HCT116 (cell line): ENCODE measurements around the gene PLA2G4B. TPM values are rescaled to one million over a fixed set of nuclear protein-coding genes. Genes with fewer than 3 reads are reported as not detected.

Source experiments
- ATAC-seq: fragments of 200-7000 bp; cut with Tn5 transposase; 2 replicates; pipeline ENCODE4 v1.9.1; 2020; ENCODE audit warnings: mild to moderate bottlenecking, moderate library complexity
- BruUV-seq: library from RNA; stranded (reverse); fragments of 400-500 nt; replicated peaks from 2 replicates; lab custom pipeline; 2021; lab: Mats Ljungman, UMichigan
- CTCF ChIA-PET: fragments of 300-600 bp; sonication (Branson Sonifier 250); formaldehyde crosslinking; loops from one replicate; lab custom pipeline; 2021; ENCODE audit warnings: antibody characterized with exemption; lab: Charles Lee
- POLR2A ChIA-PET: fragments of 300-600, 350-600 bp; sonication (Branson Sonifier 250); formaldehyde crosslinking; loops from one replicate; lab custom pipeline; 2021; ENCODE audit warnings: antibody characterized with exemption; lab: Charles Lee
- RAD21 ChIA-PET, 2 experiments: fragments of 300-600 bp; sonication (Branson Sonifier 250); formaldehyde crosslinking; loops; one replicate each; lab custom pipeline; 2023; ENCODE audit warnings: low total read pairs in 2 of 2; ENCODE audit not compliant: uncharacterized antibody in 2 of 2, unreplicated experiment in 2 of 2, low non-redundant PET in 1 of 2; lab: Charles Lee
- DNase-seq: peaks from one replicate; pipeline ENCODE4 v3.0.0-alpha.2; 2010; ENCODE audit warnings: low read depth, low spot score
- H2AFZ ChIP-seq: fragments of 200-600 bp; shearing (Covaris generic), sonication (generic); 2 replicates; pipeline ENCODE4 v1.6.1; 2017; ENCODE audit warnings: low read depth, mixed run types, mixed read lengths, antibody characterized with exemption, low read length; ENCODE audit not compliant: poor library complexity, severe bottlenecking
- H3K27ac ChIP-seq: 2 replicates; pipeline ENCODE4 v1.5.1; 2012; ENCODE audit warnings: low read depth, low read length
- H3K27me3 ChIP-seq: fragments of 200-600 bp; sonication (generic); 2 replicates; pipeline ENCODE4 v1.6.1; 2016; ENCODE audit warnings: mixed run types, low read length, mixed read lengths; ENCODE audit not compliant: insufficient read depth
- H3K36me3 ChIP-seq, 2 experiments: fragments of 200-500 bp in 1 of 2; fragments of 200-600 bp in 1 of 2; sonication (Bioruptor generic) in 1 of 2; sonication (generic) in 1 of 2; 2 replicates each; pipeline versions ENCODE4 v1.5.1 to v1.6.1; 2014 to 2016; ENCODE audit warnings: low read length in 2 of 2, inconsistent platforms in 1 of 2, mixed read lengths in 1 of 2, mixed run types in 1 of 2; ENCODE audit not compliant: insufficient read depth in 2 of 2, control insufficient read depth in 1 of 2
- H3K4me1 ChIP-seq, 2 experiments: fragments of 200-600 bp in 1 of 2; sonication (generic) in 1 of 2; 2 replicates each; pipeline versions ENCODE4 v1.5.1 to v1.6.1; 2012 to 2017; ENCODE audit warnings: low read length in 2 of 2, inconsistent platforms in 1 of 2, mild to moderate bottlenecking in 1 of 2, mixed read lengths in 1 of 2, mixed run types in 1 of 2, moderate library complexity in 1 of 2; ENCODE audit not compliant: insufficient read depth in 2 of 2, control insufficient read depth in 1 of 2
- H3K4me2 ChIP-seq: fragments of 200-600 bp; sonication (generic); 2 replicates; pipeline ENCODE4 v1.6.1; 2017; ENCODE audit warnings: mixed run types, low read length, mixed read lengths
- H3K4me3 ChIP-seq, 2 experiments: fragments of 200-600 bp in 1 of 2; sonication (generic) in 1 of 2; replicated peaks in 1 of 2; 2 replicates each; pipeline ENCODE4 v1.5.1; 2011 to 2016; ENCODE audit warnings: low read length in 2 of 2, control low read depth in 1 of 2, low read depth in 1 of 2, mild to moderate bottlenecking in 1 of 2, mixed read lengths in 1 of 2, mixed run types in 1 of 2
- H3K79me2 ChIP-seq: fragments of 200-600 bp; sonication (generic); 2 replicates; pipeline ENCODE4 v1.6.1; 2017; ENCODE audit warnings: mild to moderate bottlenecking, mixed run types, low read length, moderate library complexity, mixed read lengths; ENCODE audit not compliant: insufficient read depth
- H3K9ac ChIP-seq: fragments of 200-600 bp; sonication (generic); 2 replicates; pipeline ENCODE4 v1.6.1; 2016; ENCODE audit warnings: low read length, mixed read lengths
- H3K9me2 ChIP-seq: fragments of 200-600 bp; sonication (generic), shearing (Covaris generic); 2 replicates; pipeline ENCODE4 v1.6.1; 2017; ENCODE audit warnings: mixed run types, mild to moderate bottlenecking, moderate library complexity; ENCODE audit not compliant: insufficient read depth
- H3K9me3 ChIP-seq, 2 experiments: fragments of 200-500 bp in 1 of 2; fragments of 200-600 bp in 1 of 2; sonication (Bioruptor generic) in 1 of 2; sonication (generic) in 1 of 2; 2 replicates each; pipeline ENCODE4 v1.6.1; 2014 to 2017; ENCODE audit warnings: low read length in 2 of 2, mixed read lengths in 2 of 2, inconsistent platforms in 1 of 2, low read depth in 1 of 2, mild to moderate bottlenecking in 1 of 2, mixed run types in 1 of 2, moderate library complexity in 1 of 2; ENCODE audit not compliant: control insufficient read depth in 1 of 2, insufficient read depth in 1 of 2
- H4K20me1 ChIP-seq: fragments of 200-600 bp; sonication (generic), shearing (Covaris generic); 2 replicates; pipeline ENCODE4 v1.6.1; 2017; ENCODE audit warnings: mixed run types, mild to moderate bottlenecking, moderate library complexity; ENCODE audit not compliant: insufficient read depth
- CEBPB ChIP-seq: IDR thresholded peaks from 2 replicates; pipeline ENCODE4 v1.6.1; 2012; ENCODE audit warnings: low read depth
- CTCF ChIP-seq, 3 experiments: fragments of 200-600 bp in 1 of 3; sonication (generic) in 1 of 3; IDR thresholded peaks in 2 of 3; conservative IDR thresholded peaks in 1 of 3; 2 replicates each; pipeline ENCODE4 v1.5.1; 2012 to 2017; ENCODE audit warnings: low read depth in 2 of 3, low read length in 2 of 3, antibody characterized with exemption in 1 of 3, borderline replicate concordance in 1 of 3, control low read depth in 1 of 3, mild to moderate bottlenecking in 1 of 3, mixed read lengths in 1 of 3, mixed run types in 1 of 3, moderate library complexity in 1 of 3; ENCODE audit not compliant: insufficient read depth in 1 of 3
- EZH2phosphoT487 ChIP-seq: fragments of 200-600 bp; IDR thresholded peaks from 2 replicates; pipeline ENCODE4 v1.6.1; 2018; ENCODE audit warnings: antibody characterized with exemption, borderline replicate concordance
- JUND ChIP-seq: IDR thresholded peaks from 2 replicates; pipeline ENCODE4 v1.6.1; 2012
- RAD21 ChIP-seq: IDR thresholded peaks from 2 replicates; pipeline ENCODE4 v1.6.1; 2012; ENCODE audit warnings: low read depth, mild to moderate bottlenecking
- SIN3A ChIP-seq: IDR thresholded peaks from 2 replicates; pipeline ENCODE4 v1.6.1; 2012; ENCODE audit warnings: low read depth
- TCF7L2 ChIP-seq: IDR thresholded peaks from 2 replicates; pipeline ENCODE4 v1.7.0; 2011; ENCODE audit warnings: borderline replicate concordance, inconsistent platforms; ENCODE audit not compliant: insufficient read depth, insufficient read length; ENCODE audit errors: extremely low read depth
- ZNF274 ChIP-seq: fragments of 200-500 bp; sonication (Bioruptor generic); IDR thresholded peaks from 2 replicates; pipeline ENCODE4 v1.6.1; 2014; ENCODE audit warnings: mild to moderate bottlenecking, low read depth, low read length, inconsistent platforms
- intact Hi-C: fragments of 100-400 bp; cut with micrococcal nuclease; formaldehyde crosslinking; loops from 2 replicates; pipeline ENCODE4 v1.10.0; 2022
- total RNA-seq: library from RNA; stranded (reverse); gene quantifications from one replicate; pipeline ENCODE4 v1.2.1, GENCODE V29; 2021; ENCODE audit not compliant: unreplicated experiment

The PLA2G4B gene
- total RNA-seq, 1 experiment from 2014 or later = 4.7 TPM

- TF ChIP-seq CEBPB (no peak), ZNF274 (no peak)
- H3K79me2 ChIP-seq = no peaks in the 10 kb centered on the region
- DNase-seq (no peak), ATAC-seq (no peak)
- H3K27me3 ChIP-seq = no peaks in the 10 kb centered on the region
- H3K4me3 ChIP-seq = no peak overlapping the region
- H3K36me3 ChIP-seq = no peaks in the 10 kb centered on the region
- H3K9me3 ChIP-seq = no peaks in the 10 kb centered on the region
- no peak overlapping the region for H3K4me2 ChIP-seq
- no peak overlapping the region for H3K9ac ChIP-seq
- ChIA-PET CTCF (no interaction called here), RAD21 (no interaction called here), POLR2A (no interaction called here)
- no peak overlapping the region for H2AFZ ChIP-seq
- H3K27ac ChIP-seq = no peak overlapping the region
- no peaks in the 10 kb centered on the region for H3K9me2 ChIP-seq
- intact Hi-C loops = no loop called here
- no peaks in the 10 kb centered on the region for H4K20me1 ChIP-seq
- no TSS peak for BruUV-seq
- peaks cover 2 to 9% of the 10 kb centered on the region in 2 experiments; a peak in 3 of 4 replicates for H3K4me1 ChIP-seq
These were observed 28.4 kb downstream of the PLA2G4B start for GRCh38 chr15:41866872-41867579.

- Histone ChIP-seq H3K27me3 (no peaks in the 10 kb centered on the region), H3K4me1 (peaks cover 0 to 8% of the 10 kb centered on the region in 2 experiments; a peak in 2 of 4 replicates), H3K27ac (no peak overlapping the region), H3K9ac (no peak overlapping the region), H3K4me3 (no peak overlapping the region), H3K79me2 (no peaks in the 10 kb centered on the region), H3K4me2 (no peak overlapping the region), H2AFZ (no peak overlapping the region), H3K9me3 (no peaks in the 10 kb centered on the region), H4K20me1 (no peaks in the 10 kb centered on the region), H3K9me2 (no peaks in the 10 kb centered on the region), H3K36me3 (no peaks in the 10 kb centered on the region)
- intact Hi-C loops = no loop called here
- RAD21 ChIA-PET = no interaction called here
- POLR2A ChIA-PET = no interaction called here
- DNase-seq (no peak), ATAC-seq (no peak)
- CTCF ChIA-PET = no interaction called here
- no peak for TF ChIP-seq TCF7L2
- TF ChIP-seq JUND = no peak
- TF ChIP-seq CTCF (IDR thresholded peaks at IDR 0.05 in 2 of 3, conservative IDR thresholded peaks at IDR 0.05 in 1 of 3; ENCODE audit: borderline replicate concordance in 1 of 3, insufficient read depth in 1 of 3, low read depth in 2 of 3, low read length in 2 of 3) = no peak
- no peak for TF ChIP-seq SIN3A
- no peak for TF ChIP-seq EZH2phosphoT487
- TF ChIP-seq RAD21 = no peak
- no peak for TF ChIP-seq CEBPB
- no TSS peak for BruUV-seq
These were observed 29.7 kb downstream of the PLA2G4B start for GRCh38 chr15:41868321-41868720.
